WTC11 (cell line): Measurements from ENCODE around the gene PALD1. TPM values are rescaled to one million over a fixed set of nuclear protein-coding genes. Genes with fewer than 3 reads are reported as not detected.
A peak's percentile ranks its signal among the peaks of the same experiment; 100 is the strongest.

Experiments
- ATAC-seq: fragments of 200-7000 bp; cut with Tn5 transposase; 2 replicates; pipeline ENCODE4 v1.10.0; 2021; ENCODE audit warnings: mild to moderate bottlenecking, moderate library complexity
- CTCF ChIA-PET: fragments of 300-600 bp; sonication (Branson Sonifier 250); formaldehyde crosslinking; loops from one replicate; lab custom pipeline; 2021; ENCODE audit warnings: antibody characterized with exemption; lab: Charles Lee
- POLR2A ChIA-PET: fragments of 350-600 bp; sonication (Branson Sonifier 250); formaldehyde crosslinking; loops from one replicate; lab custom pipeline; 2021; ENCODE audit warnings: antibody characterized with exemption; lab: Charles Lee
- DNase-seq: peaks from one replicate; pipeline ENCODE4 v3.0.0; 2021; ENCODE audit warnings: low spot score
- H3K27ac Mint-ChIP-seq: 2 replicates; pipeline ENCODE4 v1.8.0; 2021; ENCODE audit warnings: mixed read lengths
- H3K27me3 Mint-ChIP-seq: 2 replicates; pipeline ENCODE4 v1.8.0; 2021; ENCODE audit warnings: low read depth, mild to moderate bottlenecking, moderate library complexity, mixed read lengths
- H3K36me3 Mint-ChIP-seq: 2 replicates; pipeline ENCODE4 v1.8.0; 2021; ENCODE audit warnings: mixed read lengths
- H3K4me1 Mint-ChIP-seq: 2 replicates; pipeline ENCODE4 v1.8.0; 2022; ENCODE audit warnings: mixed read lengths
- H3K4me3 Mint-ChIP-seq: 2 replicates; pipeline ENCODE4 v1.8.0; 2021; ENCODE audit warnings: mild to moderate bottlenecking, moderate library complexity, mixed read lengths
- H3K9me3 Mint-ChIP-seq: 2 replicates; pipeline ENCODE4 v1.8.0; 2021; ENCODE audit warnings: mixed read lengths
- ELF4 ChIP-seq: sonication (generic); formaldehyde crosslinking; IDR thresholded peaks from 2 replicates; pipeline ENCODE4 v1.8.1; 2022; ENCODE audit warnings: low read depth, mild to moderate bottlenecking, moderate library complexity, missing genetic modification reagents
- ESRRA ChIP-seq: sonication (generic); formaldehyde crosslinking; IDR thresholded peaks from 2 replicates; pipeline ENCODE4 v1.8.1; 2022; ENCODE audit warnings: mild to moderate bottlenecking, missing genetic modification reagents, borderline replicate concordance
- IRF2 ChIP-seq: sonication (generic); formaldehyde crosslinking; IDR thresholded peaks from 2 replicates; pipeline ENCODE4 v1.8.0; 2022; ENCODE audit warnings: low read depth, missing genetic modification reagents, borderline replicate concordance
- KAT7 ChIP-seq: sonication (generic); formaldehyde crosslinking; IDR thresholded peaks from 2 replicates; pipeline ENCODE4 v1.8.1; 2023; ENCODE audit warnings: missing genetic modification reagents, mild to moderate bottlenecking, borderline replicate concordance
- MYBL2 ChIP-seq: sonication (generic); formaldehyde crosslinking; IDR thresholded peaks from 2 replicates; pipeline ENCODE4 v1.8.1; 2023; ENCODE audit warnings: mild to moderate bottlenecking, moderate library complexity, missing genetic modification reagents
- NFE2L1 ChIP-seq: sonication (generic); formaldehyde crosslinking; IDR thresholded peaks from 2 replicates; pipeline ENCODE4 v1.8.1; 2023; ENCODE audit warnings: missing genetic modification reagents
- NFYB ChIP-seq: sonication (generic); formaldehyde crosslinking; conservative IDR thresholded peaks from 2 replicates; pipeline ENCODE4 v1.8.0; 2022; ENCODE audit warnings: low read depth, missing genetic modification reagents
- OVOL2 ChIP-seq: fragments of 250-450 bp; sonication (Bioruptor Pico); IDR thresholded peaks from 2 replicates; pipeline ENCODE4 v1.9.0; 2021; ENCODE audit warnings: mild to moderate bottlenecking, borderline replicate concordance
- ZNF138 ChIP-seq: sonication (generic); formaldehyde crosslinking; conservative IDR thresholded peaks from 2 replicates; pipeline ENCODE4 v1.8.1; 2022; ENCODE audit warnings: mild to moderate bottlenecking, moderate library complexity, missing genetic modification reagents
- ZNF219 ChIP-seq: sonication (generic); formaldehyde crosslinking; IDR thresholded peaks from 2 replicates; pipeline ENCODE4 v1.8.0; 2023; ENCODE audit warnings: missing genetic modification reagents, mild to moderate bottlenecking, borderline replicate concordance
- ZNF416 ChIP-seq: fragments of 250-450 bp; sonication (Bioruptor Pico); IDR thresholded peaks from 2 replicates; pipeline ENCODE4 v1.9.0; 2021; ENCODE audit warnings: mild to moderate bottlenecking, inconsistent platforms
- ZNF423 ChIP-seq: fragments of 250-450 bp; sonication (Bioruptor Pico); IDR thresholded peaks from 2 replicates; pipeline ENCODE4 v2.1.2; 2022; ENCODE audit warnings: mild to moderate bottlenecking, moderate library complexity
- total RNA-seq: library from RNA; stranded (reverse); gene quantifications from 3 replicates; pipeline ENCODE4 v1.2.3, GENCODE V29; 2021
- TF ChIP-seq, protein P1 (sequence below): fragments of 200-600 bp; IDR thresholded peaks from 2 replicates; pipeline ENCODE4 v1.8.0; 2022; ENCODE audit warnings: antibody characterized with exemption
- TF ChIP-seq, protein P2 (sequence below): sonication (generic); formaldehyde crosslinking; IDR thresholded peaks from 2 replicates; pipeline ENCODE4 v1.8.1; 2023; ENCODE audit warnings: mild to moderate bottlenecking, missing genetic modification reagents
- TF ChIP-seq, protein P3 (sequence below): fragments of 250-450 bp; sonication (Bioruptor Pico); IDR thresholded peaks from 2 replicates; pipeline ENCODE4 v1.9.0; 2021; ENCODE audit warnings: mild to moderate bottlenecking
- TF ChIP-seq, protein P4 (sequence below): sonication (generic); formaldehyde crosslinking; IDR thresholded peaks from 2 replicates; pipeline ENCODE4 v1.8.1; 2023; ENCODE audit warnings: mild to moderate bottlenecking, missing genetic modification reagents, borderline replicate concordance
- TF ChIP-seq, protein P5 (sequence below): sonication (generic); formaldehyde crosslinking; conservative IDR thresholded peaks from 2 replicates; pipeline ENCODE4 v1.8.1; 2023; ENCODE audit warnings: mild to moderate bottlenecking, low read depth, missing genetic modification reagents, moderate library complexity

The PALD1 gene
- total RNA-seq, 1 experiment from 2014 or later: 43.6 TPM

- CTCF ChIA-PET: no interaction called here
- DNase-seq (no peak), ATAC-seq (no peak)
- H3K4me3 Mint-ChIP-seq: no peak overlapping the region
- peaks cover 29% of the 10 kb centered on the region for H3K4me1 Mint-ChIP-seq
- no peaks in the 10 kb centered on the region for H3K9me3 Mint-ChIP-seq
- H3K27me3 Mint-ChIP-seq: no peaks in the 10 kb centered on the region
- no peak overlapping the region for H3K27ac Mint-ChIP-seq
- H3K36me3 Mint-ChIP-seq: no peaks in the 10 kb centered on the region
- TF ChIP-seq ELF4 (CRISPR knock-in tag) (no peak), MYBL2 (CRISPR knock-in tag) (no peak), IRF2 (CRISPR knock-in tag) (no peak), ZNF423 (CRISPR knock-in tag) (no peak), ESRRA (no peak), ZNF219 (CRISPR knock-in tag) (no peak), OVOL2 (no peak), ZNF416 (CRISPR knock-in tag) (no peak), KAT7 (CRISPR knock-in tag) (no peak), NFE2L1 (CRISPR knock-in tag) (no peak), NFYB (CRISPR knock-in tag) (no peak)
- TF ChIP-seq, protein P1, sequence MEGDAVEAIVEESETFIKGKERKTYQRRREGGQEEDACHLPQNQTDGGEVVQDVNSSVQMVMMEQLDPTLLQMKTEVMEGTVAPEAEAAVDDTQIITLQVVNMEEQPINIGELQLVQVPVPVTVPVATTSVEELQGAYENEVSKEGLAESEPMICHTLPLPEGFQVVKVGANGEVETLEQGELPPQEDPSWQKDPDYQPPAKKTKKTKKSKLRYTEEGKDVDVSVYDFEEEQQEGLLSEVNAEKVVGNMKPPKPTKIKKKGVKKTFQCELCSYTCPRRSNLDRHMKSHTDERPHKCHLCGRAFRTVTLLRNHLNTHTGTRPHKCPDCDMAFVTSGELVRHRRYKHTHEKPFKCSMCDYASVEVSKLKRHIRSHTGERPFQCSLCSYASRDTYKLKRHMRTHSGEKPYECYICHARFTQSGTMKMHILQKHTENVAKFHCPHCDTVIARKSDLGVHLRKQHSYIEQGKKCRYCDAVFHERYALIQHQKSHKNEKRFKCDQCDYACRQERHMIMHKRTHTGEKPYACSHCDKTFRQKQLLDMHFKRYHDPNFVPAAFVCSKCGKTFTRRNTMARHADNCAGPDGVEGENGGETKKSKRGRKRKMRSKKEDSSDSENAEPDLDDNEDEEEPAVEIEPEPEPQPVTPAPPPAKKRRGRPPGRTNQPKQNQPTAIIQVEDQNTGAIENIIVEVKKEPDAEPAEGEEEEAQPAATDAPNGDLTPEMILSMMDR: no peak
- TF ChIP-seq, protein P2, sequence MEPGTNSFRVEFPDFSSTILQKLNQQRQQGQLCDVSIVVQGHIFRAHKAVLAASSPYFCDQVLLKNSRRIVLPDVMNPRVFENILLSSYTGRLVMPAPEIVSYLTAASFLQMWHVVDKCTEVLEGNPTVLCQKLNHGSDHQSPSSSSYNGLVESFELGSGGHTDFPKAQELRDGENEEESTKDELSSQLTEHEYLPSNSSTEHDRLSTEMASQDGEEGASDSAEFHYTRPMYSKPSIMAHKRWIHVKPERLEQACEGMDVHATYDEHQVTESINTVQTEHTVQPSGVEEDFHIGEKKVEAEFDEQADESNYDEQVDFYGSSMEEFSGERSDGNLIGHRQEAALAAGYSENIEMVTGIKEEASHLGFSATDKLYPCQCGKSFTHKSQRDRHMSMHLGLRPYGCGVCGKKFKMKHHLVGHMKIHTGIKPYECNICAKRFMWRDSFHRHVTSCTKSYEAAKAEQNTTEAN (CRISPR knock-in tag): no peak
- POLR2A ChIA-PET: no interaction called here
These were observed 23.8 kb downstream of the PALD1 start for GRCh38 chr10:70502406-70502805.

DNA sequence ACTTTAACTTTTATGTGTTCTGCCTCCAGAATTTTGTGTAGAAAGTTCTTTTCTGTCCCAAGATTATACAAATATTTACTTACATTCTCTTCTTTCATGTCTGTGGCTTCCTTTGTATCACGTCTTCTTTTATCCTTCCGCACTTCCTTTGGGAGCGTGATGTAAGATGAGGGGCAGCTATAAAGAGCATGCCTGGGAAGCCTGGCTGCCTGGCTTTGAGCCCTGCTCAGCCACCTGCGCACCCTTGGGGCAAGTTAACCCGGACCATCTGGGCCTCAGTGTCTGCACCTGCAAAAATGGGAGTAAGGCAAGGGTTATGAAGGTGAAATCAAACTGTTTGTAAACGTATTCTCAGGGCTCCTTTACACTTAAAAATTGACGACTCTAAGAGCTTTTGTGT is 25.2 kb downstream of the PALD1 start:
- no peak overlapping the region for H3K4me3 Mint-ChIP-seq
- no peaks in the 10 kb centered on the region for H3K36me3 Mint-ChIP-seq
- ChIA-PET CTCF (interaction anchor here (1.5 to 1.6 kb wide), 2 partner anchors 10 to 37 kb away, joined by 3 to 6 read pairs; no protein-coding TSS in a partner anchor), POLR2A (no interaction called here)
- ATAC-seq (no peak), DNase-seq (no peak)
- peaks cover 36% of the 10 kb centered on the region for H3K4me1 Mint-ChIP-seq
- H3K27ac Mint-ChIP-seq: 0 out of 2 replicates have a peak overlapping the region, but pooled peaks have one; percentile 74
- no peaks in the 10 kb centered on the region for H3K9me3 Mint-ChIP-seq
- H3K27me3 Mint-ChIP-seq: no peaks in the 10 kb centered on the region
- TF ChIP-seq, protein P3, sequence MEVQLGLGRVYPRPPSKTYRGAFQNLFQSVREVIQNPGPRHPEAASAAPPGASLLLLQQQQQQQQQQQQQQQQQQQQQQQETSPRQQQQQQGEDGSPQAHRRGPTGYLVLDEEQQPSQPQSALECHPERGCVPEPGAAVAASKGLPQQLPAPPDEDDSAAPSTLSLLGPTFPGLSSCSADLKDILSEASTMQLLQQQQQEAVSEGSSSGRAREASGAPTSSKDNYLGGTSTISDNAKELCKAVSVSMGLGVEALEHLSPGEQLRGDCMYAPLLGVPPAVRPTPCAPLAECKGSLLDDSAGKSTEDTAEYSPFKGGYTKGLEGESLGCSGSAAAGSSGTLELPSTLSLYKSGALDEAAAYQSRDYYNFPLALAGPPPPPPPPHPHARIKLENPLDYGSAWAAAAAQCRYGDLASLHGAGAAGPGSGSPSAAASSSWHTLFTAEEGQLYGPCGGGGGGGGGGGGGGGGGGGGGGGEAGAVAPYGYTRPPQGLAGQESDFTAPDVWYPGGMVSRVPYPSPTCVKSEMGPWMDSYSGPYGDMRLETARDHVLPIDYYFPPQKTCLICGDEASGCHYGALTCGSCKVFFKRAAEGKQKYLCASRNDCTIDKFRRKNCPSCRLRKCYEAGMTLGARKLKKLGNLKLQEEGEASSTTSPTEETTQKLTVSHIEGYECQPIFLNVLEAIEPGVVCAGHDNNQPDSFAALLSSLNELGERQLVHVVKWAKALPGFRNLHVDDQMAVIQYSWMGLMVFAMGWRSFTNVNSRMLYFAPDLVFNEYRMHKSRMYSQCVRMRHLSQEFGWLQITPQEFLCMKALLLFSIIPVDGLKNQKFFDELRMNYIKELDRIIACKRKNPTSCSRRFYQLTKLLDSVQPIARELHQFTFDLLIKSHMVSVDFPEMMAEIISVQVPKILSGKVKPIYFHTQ: no peak
- TF ChIP-seq, protein P2 (CRISPR knock-in tag): no peak
- TF ChIP-seq, protein P4, sequence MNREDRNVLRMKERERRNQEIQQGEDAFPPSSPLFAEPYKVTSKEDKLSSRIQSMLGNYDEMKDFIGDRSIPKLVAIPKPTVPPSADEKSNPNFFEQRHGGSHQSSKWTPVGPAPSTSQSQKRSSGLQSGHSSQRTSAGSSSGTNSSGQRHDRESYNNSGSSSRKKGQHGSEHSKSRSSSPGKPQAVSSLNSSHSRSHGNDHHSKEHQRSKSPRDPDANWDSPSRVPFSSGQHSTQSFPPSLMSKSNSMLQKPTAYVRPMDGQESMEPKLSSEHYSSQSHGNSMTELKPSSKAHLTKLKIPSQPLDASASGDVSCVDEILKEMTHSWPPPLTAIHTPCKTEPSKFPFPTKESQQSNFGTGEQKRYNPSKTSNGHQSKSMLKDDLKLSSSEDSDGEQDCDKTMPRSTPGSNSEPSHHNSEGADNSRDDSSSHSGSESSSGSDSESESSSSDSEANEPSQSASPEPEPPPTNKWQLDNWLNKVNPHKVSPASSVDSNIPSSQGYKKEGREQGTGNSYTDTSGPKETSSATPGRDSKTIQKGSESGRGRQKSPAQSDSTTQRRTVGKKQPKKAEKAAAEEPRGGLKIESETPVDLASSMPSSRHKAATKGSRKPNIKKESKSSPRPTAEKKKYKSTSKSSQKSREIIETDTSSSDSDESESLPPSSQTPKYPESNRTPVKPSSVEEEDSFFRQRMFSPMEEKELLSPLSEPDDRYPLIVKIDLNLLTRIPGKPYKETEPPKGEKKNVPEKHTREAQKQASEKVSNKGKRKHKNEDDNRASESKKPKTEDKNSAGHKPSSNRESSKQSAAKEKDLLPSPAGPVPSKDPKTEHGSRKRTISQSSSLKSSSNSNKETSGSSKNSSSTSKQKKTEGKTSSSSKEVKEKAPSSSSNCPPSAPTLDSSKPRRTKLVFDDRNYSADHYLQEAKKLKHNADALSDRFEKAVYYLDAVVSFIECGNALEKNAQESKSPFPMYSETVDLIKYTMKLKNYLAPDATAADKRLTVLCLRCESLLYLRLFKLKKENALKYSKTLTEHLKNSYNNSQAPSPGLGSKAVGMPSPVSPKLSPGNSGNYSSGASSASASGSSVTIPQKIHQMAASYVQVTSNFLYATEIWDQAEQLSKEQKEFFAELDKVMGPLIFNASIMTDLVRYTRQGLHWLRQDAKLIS: no peak
- no peak for TF ChIP-seq ZNF138
- TF ChIP-seq ELF4 (CRISPR knock-in tag): no peak
- TF ChIP-seq, protein P5, sequence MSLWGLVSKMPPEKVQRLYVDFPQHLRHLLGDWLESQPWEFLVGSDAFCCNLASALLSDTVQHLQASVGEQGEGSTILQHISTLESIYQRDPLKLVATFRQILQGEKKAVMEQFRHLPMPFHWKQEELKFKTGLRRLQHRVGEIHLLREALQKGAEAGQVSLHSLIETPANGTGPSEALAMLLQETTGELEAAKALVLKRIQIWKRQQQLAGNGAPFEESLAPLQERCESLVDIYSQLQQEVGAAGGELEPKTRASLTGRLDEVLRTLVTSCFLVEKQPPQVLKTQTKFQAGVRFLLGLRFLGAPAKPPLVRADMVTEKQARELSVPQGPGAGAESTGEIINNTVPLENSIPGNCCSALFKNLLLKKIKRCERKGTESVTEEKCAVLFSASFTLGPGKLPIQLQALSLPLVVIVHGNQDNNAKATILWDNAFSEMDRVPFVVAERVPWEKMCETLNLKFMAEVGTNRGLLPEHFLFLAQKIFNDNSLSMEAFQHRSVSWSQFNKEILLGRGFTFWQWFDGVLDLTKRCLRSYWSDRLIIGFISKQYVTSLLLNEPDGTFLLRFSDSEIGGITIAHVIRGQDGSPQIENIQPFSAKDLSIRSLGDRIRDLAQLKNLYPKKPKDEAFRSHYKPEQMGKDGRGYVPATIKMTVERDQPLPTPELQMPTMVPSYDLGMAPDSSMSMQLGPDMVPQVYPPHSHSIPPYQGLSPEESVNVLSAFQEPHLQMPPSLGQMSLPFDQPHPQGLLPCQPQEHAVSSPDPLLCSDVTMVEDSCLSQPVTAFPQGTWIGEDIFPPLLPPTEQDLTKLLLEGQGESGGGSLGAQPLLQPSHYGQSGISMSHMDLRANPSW (CRISPR knock-in tag): no peak
